Stimulated activated CD8-positive, alpha-beta memory T cell treated with anti-CD3 and anti-CD28 coated beads, Interleukin-4, amount 100 ng/mL, for 1 hour (primary cell): Measurements from ENCODE around the gene WNT3A.
A peak's percentile ranks its signal among the peaks of the same experiment; 100 is the strongest.

Source experiments
- DNase-seq, 2 donors: peaks; one replicate each; pipeline ENCODE4 v3.0.0-alpha.2; 2020; ENCODE audit warnings: low read depth in 2 of 2, low spot score in 1 of 2

Gene WNT3A

GRCh38 chr1:228068359-228068758, 61.6 kb downstream of the WNT3A start:
- no peak for DNase-seq

GRCh38 chr1:228070173-228070572, 63.4 kb downstream of the WNT3A start:
- DNase-seq, result no peak

GRCh38 chr1:228070851-228071250, 64.1 kb downstream of the WNT3A start:
- DNase-seq, result no peak

- DNase-seq, result no peak
Observed at GRCh38 chr1:228071839-228072657, 65.2 kb downstream of the WNT3A start.

- no peak for DNase-seq
Observed at GRCh38 chr1:228072658-228073043, 65.9 kb downstream of the WNT3A start.

- DNase-seq, result no peak
Observed at GRCh38 chr1:228073061-228073856, 66.5 kb downstream of the WNT3A start.

- DNase-seq, result no peak
Observed at GRCh38 chr1:228073857-228074545, 67.2 kb downstream of the WNT3A start.

GRCh38 chr1:228074954-228075730, 68.3 kb downstream of the WNT3A start:
- no peak for DNase-seq

GRCh38 chr1:228075801-228076271, 69.0 kb downstream of the WNT3A start:
- no peak for DNase-seq

- DNase-seq, result no peak
Observed at GRCh38 chr1:228076796-228077430, 70.1 kb downstream of the WNT3A start.

- DNase-seq, result no peak
Observed at GRCh38 chr1:228077565-228078330, 71.0 kb downstream of the WNT3A start.

- no peak for DNase-seq
Observed at GRCh38 chr1:228079013-228079412, 72.2 kb downstream of the WNT3A start.

- no peak for DNase-seq
Observed at GRCh38 chr1:228079601-228080263, 72.9 kb downstream of the WNT3A start.

- DNase-seq, result no peak
Observed at GRCh38 chr1:228081144-228081543, 74.3 kb downstream of the WNT3A start.

GRCh38 chr1:228081578-228082213, 74.9 kb downstream of the WNT3A start:
- no peak for DNase-seq

GRCh38 chr1:228082214-228082917, 75.6 kb downstream of the WNT3A start, which contains the start of gene ARF1:
Gene ARF1 (plus strand): TSS chr1:228082708. CDS start chr1:228097115, 14,407 bp downstream.
- DNase-seq, result peak; percentile 82 to 90

GRCh38 chr1:228082918-228083870, 76.4 kb downstream of the WNT3A start:
- DNase-seq, result no peak
